Osteoblast (primary cell): Measurements from ENCODE around the gene PLA2G12B. TPM values are rescaled to one million over a fixed set of nuclear protein-coding genes. Genes with fewer than 3 reads are reported as not detected.
A peak's percentile ranks its signal among the peaks of the same experiment; 100 is the strongest.

Experiments used
- DNase-seq: peaks from one replicate; pipeline ENCODE4 v3.0.0; 2011; ENCODE audit warnings: low spot score, mixed read lengths; ENCODE audit not compliant: insufficient read length; ENCODE audit errors: missing footprints
- H2AFZ ChIP-seq: 2 replicates; pipeline ENCODE4 v1.6.0; 2011; ENCODE audit warnings: mild to moderate bottlenecking, low read length
- H3K27ac ChIP-seq: 2 replicates; pipeline ENCODE4 v1.5.1; 2011; ENCODE audit warnings: mild to moderate bottlenecking, low read depth, low read length, moderate library complexity
- H3K27me3 ChIP-seq: 2 replicates; pipeline ENCODE4 v1.6.0; 2012; ENCODE audit warnings: mild to moderate bottlenecking, control low read depth, inconsistent platforms, low read length, moderate library complexity; ENCODE audit not compliant: insufficient read depth
- H3K36me3 ChIP-seq: 2 replicates; pipeline ENCODE4 v1.5.1; 2011; ENCODE audit warnings: mild to moderate bottlenecking, low read length, control low read depth, moderate library complexity; ENCODE audit not compliant: insufficient read depth
- H3K4me1 ChIP-seq: 2 replicates; pipeline ENCODE4 v1.5.1; 2011; ENCODE audit warnings: mild to moderate bottlenecking, low read length, control low read depth, moderate library complexity; ENCODE audit not compliant: insufficient read depth
- H3K4me2 ChIP-seq: 2 replicates; pipeline ENCODE4 v1.6.0; 2011; ENCODE audit warnings: mild to moderate bottlenecking, low read length; ENCODE audit not compliant: insufficient read depth
- H3K4me3 ChIP-seq: fragments of 200-600 bp; sonication (generic); 3 replicates; pipeline ENCODE4 v1.5.1; 2012; ENCODE audit warnings: mild to moderate bottlenecking, low read length, inconsistent platforms; ENCODE audit not compliant: insufficient read depth
- H3K79me2 ChIP-seq: 2 replicates; pipeline ENCODE4 v1.6.0; 2012; ENCODE audit warnings: mild to moderate bottlenecking, low read length, control low read depth, inconsistent platforms; ENCODE audit not compliant: insufficient read depth
- H3K9me3 ChIP-seq: 2 replicates; pipeline ENCODE4 v1.5.1; 2011; ENCODE audit warnings: low read depth, low read length, control low read depth
- H4K20me1 ChIP-seq: 2 replicates; pipeline ENCODE4 v1.6.0; 2012; ENCODE audit warnings: mild to moderate bottlenecking, low read length, control low read depth; ENCODE audit not compliant: insufficient read depth
- total RNA-seq: library from RNA; depleted of rRNA; stranded (reverse); fragments of >200 nt; gene quantifications from 2 replicates; pipeline ENCODE4 v1.2.3, GENCODE V29; 2012
- TF ChIP-seq, protein P1 (sequence below): IDR thresholded peaks from 2 replicates; pipeline ENCODE4 v1.5.1; 2011; ENCODE audit warnings: mild to moderate bottlenecking, low read depth, low read length, moderate library complexity; ENCODE audit errors: extremely low read depth

The PLA2G12B gene
- total RNA-seq, 1 donor: not detected

DNA sequence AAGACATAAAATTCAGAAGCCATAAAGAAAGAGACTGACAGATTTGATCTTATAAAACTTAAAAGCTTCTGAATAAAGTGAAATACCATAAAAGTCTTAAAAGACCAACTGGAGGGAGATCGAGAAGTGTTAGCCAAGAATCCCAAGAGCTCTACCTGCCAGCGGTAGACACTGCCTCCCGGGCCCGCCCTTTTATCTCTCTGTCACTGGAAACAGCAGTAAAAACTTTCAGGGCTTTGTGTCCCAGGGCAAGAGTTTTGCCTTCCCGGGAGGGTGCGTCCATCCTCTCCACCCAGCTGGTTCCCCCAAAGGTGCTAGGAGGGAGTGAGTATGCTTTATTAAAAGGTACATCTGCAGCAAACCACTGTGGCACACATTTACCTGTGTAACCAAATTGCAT is 5.8 kb downstream of the PLA2G12B start:
- no peak for DNase-seq
- Histone ChIP-seq H3K79me2 (no peaks in the 10 kb centered on the region), H4K20me1 (no peaks in the 10 kb centered on the region), H3K4me1 (no peaks in the 10 kb centered on the region), H3K9me3 (no peaks in the 10 kb centered on the region), H3K27ac (no peak overlapping the region), H2AFZ (no peak overlapping the region), H3K4me2 (no peak overlapping the region), H3K36me3 (no peaks in the 10 kb centered on the region), H3K27me3 (peaks cover 9% of the 10 kb centered on the region), H3K4me3 (no peak overlapping the region)
- TF ChIP-seq, protein P1, sequence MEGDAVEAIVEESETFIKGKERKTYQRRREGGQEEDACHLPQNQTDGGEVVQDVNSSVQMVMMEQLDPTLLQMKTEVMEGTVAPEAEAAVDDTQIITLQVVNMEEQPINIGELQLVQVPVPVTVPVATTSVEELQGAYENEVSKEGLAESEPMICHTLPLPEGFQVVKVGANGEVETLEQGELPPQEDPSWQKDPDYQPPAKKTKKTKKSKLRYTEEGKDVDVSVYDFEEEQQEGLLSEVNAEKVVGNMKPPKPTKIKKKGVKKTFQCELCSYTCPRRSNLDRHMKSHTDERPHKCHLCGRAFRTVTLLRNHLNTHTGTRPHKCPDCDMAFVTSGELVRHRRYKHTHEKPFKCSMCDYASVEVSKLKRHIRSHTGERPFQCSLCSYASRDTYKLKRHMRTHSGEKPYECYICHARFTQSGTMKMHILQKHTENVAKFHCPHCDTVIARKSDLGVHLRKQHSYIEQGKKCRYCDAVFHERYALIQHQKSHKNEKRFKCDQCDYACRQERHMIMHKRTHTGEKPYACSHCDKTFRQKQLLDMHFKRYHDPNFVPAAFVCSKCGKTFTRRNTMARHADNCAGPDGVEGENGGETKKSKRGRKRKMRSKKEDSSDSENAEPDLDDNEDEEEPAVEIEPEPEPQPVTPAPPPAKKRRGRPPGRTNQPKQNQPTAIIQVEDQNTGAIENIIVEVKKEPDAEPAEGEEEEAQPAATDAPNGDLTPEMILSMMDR: no peak

DNA sequence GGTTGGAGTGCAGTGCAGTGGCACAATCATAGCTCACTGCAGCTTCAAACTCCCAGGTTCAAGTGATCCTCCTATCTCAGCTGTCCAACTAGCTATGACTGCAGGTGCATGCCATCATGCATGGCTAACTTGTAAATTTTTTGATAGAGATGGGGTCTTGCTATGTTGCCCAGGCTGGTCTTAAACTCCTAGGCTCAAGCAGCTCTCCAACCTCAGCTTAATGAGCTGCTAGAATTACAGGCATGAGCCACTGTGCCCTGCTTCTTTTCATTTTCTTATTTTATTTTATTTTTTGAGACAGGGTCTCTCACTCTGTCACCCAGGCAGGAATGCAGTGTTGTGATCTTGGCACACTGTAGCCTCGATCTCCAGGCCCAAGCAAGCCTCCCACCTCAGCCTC is 7.6 kb downstream of the PLA2G12B start:
- H3K27me3 ChIP-seq: peaks cover 14% of the 10 kb centered on the region
- H3K4me2 ChIP-seq: no peak overlapping the region
- H2AFZ ChIP-seq: no peak overlapping the region
- no peaks in the 10 kb centered on the region for H3K4me1 ChIP-seq
- H3K27ac ChIP-seq: no peak overlapping the region
- H3K79me2 ChIP-seq: no peaks in the 10 kb centered on the region
- H3K36me3 ChIP-seq: no peaks in the 10 kb centered on the region
- no peak overlapping the region for H3K4me3 ChIP-seq
- TF ChIP-seq, protein P1: no peak
- no peaks in the 10 kb centered on the region for H4K20me1 ChIP-seq
- peak; percentile 8 for DNase-seq
- H3K9me3 ChIP-seq: no peaks in the 10 kb centered on the region

DNA sequence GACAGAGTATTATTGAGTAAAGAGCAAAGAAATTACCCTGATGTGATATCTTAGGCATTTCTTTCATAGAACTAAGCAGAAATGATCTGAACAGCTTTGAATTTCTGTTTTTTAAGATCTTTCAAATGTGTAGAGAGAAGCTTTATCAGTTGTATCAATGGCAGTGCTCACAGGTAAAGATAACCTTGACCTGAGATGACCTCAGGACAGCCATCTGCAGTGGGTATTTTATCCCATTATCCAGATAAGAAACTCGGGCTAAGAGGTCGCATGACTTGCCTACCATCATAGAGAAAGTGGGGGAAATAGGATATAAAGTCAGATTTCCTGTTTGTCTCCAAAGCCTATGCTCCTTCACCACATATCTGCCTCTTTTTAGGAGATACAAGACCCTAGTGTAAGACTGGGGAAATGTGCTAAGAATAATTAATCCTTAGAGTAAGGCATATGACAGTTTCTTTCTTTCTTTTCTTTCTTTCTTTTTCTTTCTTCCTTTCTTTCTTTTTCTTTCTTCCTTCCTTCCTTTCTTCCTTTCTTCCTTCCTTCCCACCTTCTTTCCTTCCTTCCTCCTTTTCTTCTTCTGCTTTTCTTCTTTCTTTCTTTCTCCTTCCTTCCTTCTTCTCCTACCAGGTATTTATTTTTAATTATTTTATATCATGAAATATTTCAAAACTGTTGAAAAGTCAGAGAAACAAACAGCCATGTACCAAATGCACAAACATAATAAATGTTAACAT is 10.9 kb downstream of the PLA2G12B start:
- no peak overlapping the region for H3K27ac ChIP-seq
- H3K4me2 ChIP-seq: no peak overlapping the region
- H3K4me3 ChIP-seq: no peak overlapping the region
- H4K20me1 ChIP-seq: no peaks in the 10 kb centered on the region
- DNase-seq: no peak
- no peak overlapping the region for H2AFZ ChIP-seq
- H3K27me3 ChIP-seq: peaks cover 14% of the 10 kb centered on the region
- no peaks in the 10 kb centered on the region for H3K36me3 ChIP-seq
- TF ChIP-seq, protein P1: no peak
- H3K9me3 ChIP-seq: no peaks in the 10 kb centered on the region
- H3K79me2 ChIP-seq: no peaks in the 10 kb centered on the region
- no peaks in the 10 kb centered on the region for H3K4me1 ChIP-seq

DNA sequence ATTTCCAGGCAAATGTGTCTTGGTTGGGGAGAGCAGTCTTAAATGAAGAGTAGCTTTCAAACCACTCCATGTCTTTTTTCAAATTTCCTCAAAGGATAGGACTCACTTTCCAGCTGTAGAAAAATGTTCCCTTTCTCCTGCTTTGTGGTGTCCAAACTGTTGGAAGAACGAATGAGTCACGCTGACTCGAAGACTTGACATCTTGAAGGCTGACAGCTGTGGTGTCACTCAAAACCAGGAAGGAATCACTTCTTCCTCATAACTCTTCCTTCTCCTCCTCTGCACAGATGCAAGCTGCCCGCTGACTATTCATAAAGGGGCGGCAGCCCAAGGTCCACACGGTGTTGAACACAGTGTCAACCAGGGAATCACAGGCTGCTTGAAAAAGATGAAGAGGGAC is 19.2 kb downstream of the PLA2G12B start:
- DNase-seq: no peak
- H3K27ac ChIP-seq: no peak overlapping the region
- H3K36me3 ChIP-seq: no peaks in the 10 kb centered on the region
- H3K79me2 ChIP-seq: no peaks in the 10 kb centered on the region
- H3K4me2 ChIP-seq: no peak overlapping the region
- TF ChIP-seq, protein P1: no peak
- no peak overlapping the region for H3K4me3 ChIP-seq
- no peak overlapping the region for H2AFZ ChIP-seq
- H3K4me1 ChIP-seq: no peaks in the 10 kb centered on the region
- no peaks in the 10 kb centered on the region for H4K20me1 ChIP-seq
- no peaks in the 10 kb centered on the region for H3K27me3 ChIP-seq
- no peaks in the 10 kb centered on the region for H3K9me3 ChIP-seq
